Motor neuron (in vitro differentiated cells): Measurements from ENCODE around the gene SLC18A3. TPM values are rescaled to one million over a fixed set of nuclear protein-coding genes. Genes with fewer than 3 reads are reported as not detected.

Experiments used
- ATAC-seq, 8 experiments: fragments of 200-7000 bp; cut with Tn5 transposase; replicated peaks in 6 of 8; 2 replicates each; pipeline ENCODE4 v1.8.0; 2021; ENCODE audit warnings: mild to moderate bottlenecking in 8 of 8, moderate library complexity in 8 of 8
- H3K27ac ChIP-seq, 2 donors: fragments of 250-450 bp; sonication (Bioruptor Pico); 2 replicates each; pipeline ENCODE4 v1.9.0; 2021; ENCODE audit warnings: antibody characterized with exemption in 2 of 2, mild to moderate bottlenecking in 2 of 2, moderate library complexity in 1 of 2
- H3K4me1 ChIP-seq, 2 donors: fragments of 250-450 bp; sonication (Bioruptor Pico); replicated peaks in 1 of 2; 2 replicates each; pipeline ENCODE4 v1.6.1; 2021; ENCODE audit warnings: antibody characterized with exemption in 2 of 2, mild to moderate bottlenecking in 2 of 2, moderate library complexity in 1 of 2
- H3K4me3 ChIP-seq, 5 donors: fragments of 250-450 bp; sonication (Bioruptor Pico); 2 replicates each; pipeline ENCODE4 v1.9.0; 2021; ENCODE audit warnings: antibody characterized with exemption in 5 of 5, mild to moderate bottlenecking in 5 of 5, moderate library complexity in 4 of 5
- WGBS, 10 experiments: fragments of 450-650 bp; shearing (Covaris generic); methylation state at CpG; one replicate each; pipeline ENCODE4 v1.0.0; 2022; 5-methylcytosine and 5-hydroxymethylcytosine counted together
- in situ Hi-C, 9 experiments: fragments of 400-800 bp; cut with MboI; loops; one replicate each; pipeline ENCODE4 v1.15.0; 2021; ENCODE audit warnings: low sequenced_read_pairs in 9 of 9, low pct_unique_long_range_greater_than_20kb in 2 of 9; ENCODE audit not compliant: unreplicated experiment in 9 of 9
- total RNA-seq, 8 experiments: library from RNA; unstranded; fragments of 300-600 nt; gene quantifications; 2 replicates each; pipeline versions ENCODE4 v1.2.3 to v1.2.4, GENCODE V29; 2022

Gene SLC18A3
- total RNA-seq, 8 experiments from 2014 or later: 0.10 to 17.7 (median 8.7) TPM; not detected in 1

- Histone ChIP-seq H3K27ac (no peak overlapping the region), H3K4me1 (no peaks in the 10 kb centered on the region), H3K4me3 (no peak overlapping the region)
- peak in 3 of 8 experiments; percentile 62 to 72 (median 70) for ATAC-seq
- WGBS, 10 experiments: 0 to 83% (median 37%) methylated on average over 1 to 2 of the region's 2 CpGs
- in situ Hi-C loops: loop anchor here in 1 of 9 experiments (25.0 kb wide), 1 partner anchor 333 kb away; no protein-coding TSS in a partner anchor
Measured at GRCh38 chr10:49579621-49580020, 30.5 kb upstream of the SLC18A3 start.

DNA sequence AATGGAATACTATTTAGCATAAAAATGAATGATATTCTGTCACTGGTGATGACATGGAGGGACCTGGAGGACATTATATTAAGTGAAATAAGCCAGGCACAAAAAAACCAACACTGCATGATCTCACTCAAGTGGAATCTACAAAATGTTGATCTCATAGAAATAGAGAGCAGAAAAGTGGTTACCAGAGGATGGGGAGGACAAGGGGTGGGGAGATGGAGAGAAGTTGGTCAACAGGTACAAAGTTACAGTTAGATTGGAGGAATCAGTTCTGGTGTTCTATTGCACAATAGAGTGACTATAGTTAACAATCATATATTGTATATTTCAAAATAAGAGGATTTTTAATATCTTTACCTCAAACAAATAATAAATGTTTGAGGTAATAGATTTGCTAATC, 24.7 kb upstream of the SLC18A3 start:
- peak in 1 of 8 experiments; percentile 39 for ATAC-seq
- in situ Hi-C loops: loop anchor here in 1 of 9 experiments (25.0 kb wide), 1 partner anchor 327 kb away; no protein-coding TSS in a partner anchor
- H3K4me1 ChIP-seq: no peaks in the 10 kb centered on the region

DNA sequence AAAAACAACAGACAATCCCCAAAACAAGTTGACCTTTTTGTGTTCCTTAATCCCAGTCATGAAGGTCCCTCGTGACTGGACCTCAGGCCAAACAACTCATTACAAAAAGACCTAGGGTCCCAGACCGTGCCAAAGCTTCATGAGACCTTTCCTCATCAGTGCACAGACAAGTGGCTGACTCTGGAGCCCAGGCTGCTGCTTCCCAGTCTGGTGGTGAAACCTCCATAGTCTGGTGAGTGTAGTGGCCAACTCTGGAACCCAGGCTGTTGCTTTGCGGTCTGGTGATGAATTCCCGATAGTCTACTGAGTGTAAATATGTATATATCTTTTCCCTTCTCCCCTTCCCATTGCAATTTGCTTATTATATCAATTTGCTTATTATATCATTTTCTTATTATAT, 22.1 kb upstream of the SLC18A3 start:
- WGBS, 10 experiments: 44 to 100% (median 71%) methylated on average over 1 to 4 of the region's 4 CpGs; no CpG with 5 or more reads in 3 of the 10 experiments

More for the DNA sequence above, 24.7 kb upstream of the SLC18A3 start:
- H3K4me3 ChIP-seq: no peak overlapping the region
- H3K27ac ChIP-seq: no peak overlapping the region

GRCh38 chr10:49592726-49593563, 17.2 kb upstream of the SLC18A3 start:
- 0 to 73% (median 45%) methylated on average over 1 to 8 of the region's 9 CpGs; no CpG with 5 or more reads in 2 of the 10 experiments for WGBS, 10 experiments
- in situ Hi-C loops: loop anchor here in 1 of 9 experiments (25.0 kb wide), 1 partner anchor 319 kb away; no protein-coding TSS in a partner anchor
- no peak overlapping the region for H3K27ac ChIP-seq
- H3K4me3 ChIP-seq: no peak overlapping the region
- peak; percentile 39 to 90 (median 72) for ATAC-seq
- peaks cover 3 to 4% of the 10 kb centered on the region in 2 donors for H3K4me1 ChIP-seq

More for the DNA sequence above, 22.1 kb upstream of the SLC18A3 start:
- no peaks in the 10 kb centered on the region for H3K4me1 ChIP-seq
- no peak overlapping the region for H3K4me3 ChIP-seq
- H3K27ac ChIP-seq: no peak overlapping the region
- ATAC-seq: no peak
- in situ Hi-C loops: loop anchor here in 1 of 9 experiments (25.0 kb wide), 1 partner anchor 324 kb away; no protein-coding TSS in a partner anchor

DNA sequence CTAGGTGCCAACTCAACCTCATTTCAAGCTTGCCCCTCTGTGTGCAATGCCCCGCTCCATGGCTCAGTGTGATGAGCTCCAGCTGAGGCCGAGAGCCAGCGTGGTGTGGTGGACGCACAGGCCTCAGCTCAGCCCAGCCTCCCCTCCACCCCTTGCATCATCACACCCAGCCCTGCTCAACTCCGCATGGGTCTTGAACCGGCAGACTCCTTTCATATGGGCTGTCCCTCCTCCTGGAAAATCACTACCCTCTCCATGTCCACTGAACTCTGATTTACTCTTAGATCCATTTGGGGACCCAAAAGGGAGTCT, 16.6 kb upstream of the SLC18A3 start:
- ATAC-seq: no peak
- no peak overlapping the region for H3K4me3 ChIP-seq
- 62 to 100% (median 100%) methylated on average over 2 to 4 of the region's 6 CpGs; no CpG with 5 or more reads in 7 of the 10 experiments for WGBS, 10 experiments
- in situ Hi-C loops: loop anchor here in 1 of 9 experiments (25.0 kb wide), 1 partner anchor 319 kb away; no protein-coding TSS in a partner anchor
- peaks cover 3 to 4% of the 10 kb centered on the region in 2 donors for H3K4me1 ChIP-seq
- no peak overlapping the region for H3K27ac ChIP-seq

DNA sequence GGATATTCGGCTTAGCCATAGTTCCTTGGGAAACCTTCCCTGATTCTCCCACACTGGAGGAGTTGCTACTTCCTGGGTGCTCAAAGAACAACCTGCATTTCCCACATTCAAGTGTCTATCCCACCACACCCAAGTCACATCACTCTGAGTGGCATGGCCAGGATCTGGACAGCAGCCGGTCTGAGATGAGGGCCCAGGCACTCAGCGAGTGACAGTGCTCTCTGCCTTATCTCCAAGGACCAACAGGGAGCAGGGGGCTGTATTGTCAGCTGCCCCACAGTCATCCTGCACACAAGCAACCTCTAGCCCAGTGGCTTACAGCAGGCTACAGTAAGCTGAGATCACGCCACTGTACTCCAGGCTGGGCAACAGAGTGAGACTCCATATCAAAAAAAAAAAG, 16.1 kb upstream of the SLC18A3 start:
- ATAC-seq: no peak
- in situ Hi-C loops: loop anchor here in 1 of 9 experiments (25.0 kb wide), 1 partner anchor 318 kb away; no protein-coding TSS in a partner anchor
- 32 to 100% (median 63%) methylated on average over 1 to 3 of the region's 4 CpGs; no CpG with 5 or more reads in 2 of the 10 experiments for WGBS, 10 experiments

DNA sequence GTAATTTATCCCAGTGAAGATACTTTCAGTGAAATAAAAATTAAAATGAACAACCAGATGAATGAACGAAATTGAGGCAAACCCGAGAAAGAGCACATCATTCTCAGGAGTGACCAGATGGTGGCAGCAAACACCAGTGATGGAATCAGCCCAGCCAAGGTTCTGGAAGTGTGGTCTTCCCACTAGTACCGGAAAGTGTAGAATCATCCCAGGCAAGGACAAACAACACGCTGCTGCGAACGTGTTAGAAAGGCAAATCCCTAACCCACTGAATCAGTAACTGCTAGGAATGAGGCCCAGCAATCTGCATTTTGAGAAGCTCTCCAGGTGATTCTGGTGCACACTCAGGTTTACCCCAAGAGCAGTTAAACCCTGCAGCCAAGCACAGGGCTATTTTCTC, 15.5 kb upstream of the SLC18A3 start:
- in situ Hi-C loops: loop anchor here in 1 of 9 experiments (25.0 kb wide), 1 partner anchor 318 kb away; no protein-coding TSS in a partner anchor
- peak; percentile 64 to 94 (median 90) for ATAC-seq
- Histone ChIP-seq H3K4me3 (no peak overlapping the region), H3K4me1 (peaks cover 3 to 4% of the 10 kb centered on the region in 2 donors), H3K27ac (no peak overlapping the region)
- 0 to 9% (median 0%) methylated on average over 2 to 6 of the region's 6 CpGs; no CpG with 5 or more reads in 1 of the 10 experiments for WGBS, 10 experiments

More for the DNA sequence above, 16.1 kb upstream of the SLC18A3 start:
- Histone ChIP-seq H3K27ac (no peak overlapping the region), H3K4me1 (peaks cover 3 to 4% of the 10 kb centered on the region in 2 donors), H3K4me3 (no peak overlapping the region)

- Histone ChIP-seq H3K4me3 (no peak overlapping the region), H3K27ac (no peak overlapping the region), H3K4me1 (peaks cover 3 to 4% of the 10 kb centered on the region in 2 donors)
- peak in 5 of 8 experiments; percentile 32 to 54 (median 41) for ATAC-seq
- in situ Hi-C loops: loop anchor here in 1 of 9 experiments (25.0 kb wide), 1 partner anchor 317 kb away; no protein-coding TSS in a partner anchor
- WGBS, 10 experiments: 22 to 90% (median 73%) methylated on average over 2 to 6 of the region's 10 CpGs; no CpG with 5 or more reads in 1 of the 10 experiments
Measured at GRCh38 chr10:49595003-49595712, 15.0 kb upstream of the SLC18A3 start.

- Histone ChIP-seq H3K27ac (no peak overlapping the region), H3K4me1 (peaks cover 3 to 4% of the 10 kb centered on the region in 2 donors), H3K4me3 (no peak overlapping the region)
- ATAC-seq: no peak
- in situ Hi-C loops: loop anchor here in 1 of 9 experiments (25.0 kb wide), 1 partner anchor 316 kb away; no protein-coding TSS in a partner anchor
- WGBS, 10 experiments: 40 to 93% (median 82%) methylated on average over 1 to 11 of the region's 13 CpGs; no CpG with 5 or more reads in 2 of the 10 experiments
Measured at GRCh38 chr10:49595713-49596492, 14.2 kb upstream of the SLC18A3 start.

- Histone ChIP-seq H3K27ac (no peak overlapping the region), H3K4me1 (peaks cover 3 to 4% of the 10 kb centered on the region in 2 donors), H3K4me3 (no peak overlapping the region)
- 20 to 40% (median 30%) methylated on average over 1 to 3 of the region's 3 CpGs; no CpG with 5 or more reads in 7 of the 10 experiments for WGBS, 10 experiments
- ATAC-seq: peak in 2 of 8 experiments; percentile 13 to 16
- in situ Hi-C loops: loop anchor here in 1 of 9 experiments (25.0 kb wide), 1 partner anchor 316 kb away; no protein-coding TSS in a partner anchor
Measured at GRCh38 chr10:49596493-49596809, 13.7 kb upstream of the SLC18A3 start.

DNA sequence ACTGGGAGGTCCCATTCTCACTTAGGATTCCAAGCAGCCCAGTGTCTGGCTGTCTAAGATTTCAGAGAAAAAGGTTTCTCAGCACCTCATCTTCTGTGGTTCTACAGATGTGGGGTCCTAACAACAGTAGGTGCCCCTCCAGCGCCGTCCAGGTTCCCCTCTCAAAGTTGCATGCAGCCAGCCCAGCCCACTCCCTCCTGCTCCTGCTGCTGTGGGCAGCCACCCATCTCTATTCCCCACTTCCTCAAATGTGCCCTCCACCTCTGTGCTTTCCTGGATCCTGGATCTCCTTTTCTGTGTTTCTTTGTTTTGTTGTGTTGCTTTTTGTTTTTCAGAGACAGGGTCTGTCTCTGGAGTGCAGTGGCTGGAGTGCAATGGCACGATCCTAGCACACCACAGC, 13.3 kb upstream of the SLC18A3 start:
- H3K4me3 ChIP-seq: no peak overlapping the region

More for the DNA sequence above, 13.3 kb upstream of the SLC18A3 start:
- Histone ChIP-seq H3K4me1 (peaks cover 3 to 4% of the 10 kb centered on the region in 2 donors), H3K27ac (no peak overlapping the region)
- WGBS, 10 experiments: 34 to 67% (median 67%) methylated on average over 2 of the region's 3 CpGs; no CpG with 5 or more reads in 7 of the 10 experiments
- ATAC-seq: no peak
- in situ Hi-C loops: loop anchor here in 1 of 9 experiments (25.0 kb wide), 1 partner anchor 315 kb away; no protein-coding TSS in a partner anchor
